Chondrocyte (in vitro differentiated cells): ENCODE results near the gene SCNN1A. TPM values are rescaled to one million over a fixed set of nuclear protein-coding genes. Genes with fewer than 3 reads are reported as not detected.

ENCODE experiments used
- DNase-seq: peaks from one replicate; pipeline ENCODE4 v3.0.0; 2021; ENCODE audit warnings: mixed read lengths, low spot score
- H3K27ac Mint-ChIP-seq: one replicate; pipeline ENCODE4 v1.8.0; 2021; ENCODE audit warnings: mild to moderate bottlenecking, moderate library complexity, mixed read lengths; ENCODE audit not compliant: unreplicated experiment
- H3K27me3 Mint-ChIP-seq: 2 replicates; pipeline ENCODE4 v1.8.0; 2021; ENCODE audit warnings: low read depth, mixed read lengths
- H3K36me3 Mint-ChIP-seq: 2 replicates; pipeline ENCODE4 v1.8.0; 2021; ENCODE audit warnings: low read depth, mixed read lengths
- H3K4me1 Mint-ChIP-seq: 2 replicates; pipeline ENCODE4 v1.8.0; 2021; ENCODE audit warnings: low read depth, mild to moderate bottlenecking, mixed read lengths
- H3K4me3 Mint-ChIP-seq: one replicate; pipeline ENCODE4 v1.8.0; 2021; ENCODE audit warnings: mild to moderate bottlenecking, moderate library complexity, mixed read lengths; ENCODE audit not compliant: unreplicated experiment
- H3K9me3 Mint-ChIP-seq: 2 replicates; pipeline ENCODE4 v1.8.0; 2021; ENCODE audit warnings: low read depth, mixed read lengths
- CTCF ChIP-seq: fragments of 200-600 bp; sonication (generic); IDR thresholded peaks from 2 replicates; pipeline ENCODE4 v1.5.0; 2021; ENCODE audit warnings: antibody characterized with exemption, mild to moderate bottlenecking, moderate library complexity
- total RNA-seq: library from RNA; stranded (reverse); gene quantifications from 3 replicates; pipeline ENCODE4 v1.2.1, GENCODE V29; 2021

Gene SCNN1A
- total RNA-seq, 1 donor from 2014 or later, result 0.87 TPM

GRCh38 chr12:6356374-6356820 lies 19.0 kb downstream of the SCNN1A start:
- no peak for TF ChIP-seq CTCF
- Mint-ChIP-seq H3K4me3 (no peak overlapping the region), H3K27me3 (no peaks in the 10 kb centered on the region), H3K4me1 (peaks cover 35% of the 10 kb centered on the region), H3K36me3 (peaks cover 2% of the 10 kb centered on the region), H3K9me3 (no peaks in the 10 kb centered on the region), H3K27ac (no peak overlapping the region)
- no peak for DNase-seq

- no peak overlapping the region for H3K4me3 Mint-ChIP-seq
- H3K36me3 Mint-ChIP-seq, result peaks cover 2% of the 10 kb centered on the region
- peaks cover 28% of the 10 kb centered on the region for H3K4me1 Mint-ChIP-seq
- no peaks in the 10 kb centered on the region for H3K9me3 Mint-ChIP-seq
- DNase-seq, result no peak
- H3K27ac Mint-ChIP-seq, result no peak overlapping the region
- TF ChIP-seq CTCF, result no peak
- H3K27me3 Mint-ChIP-seq, result no peaks in the 10 kb centered on the region
Measured at GRCh38 chr12:6355491-6356373, 19.6 kb downstream of the SCNN1A start.

GRCh38 chr12:6354495-6355393 lies 20.6 kb downstream of the SCNN1A start:
- no peak for DNase-seq
- H3K27me3 Mint-ChIP-seq, result no peaks in the 10 kb centered on the region
- no peak for TF ChIP-seq CTCF
- no peaks in the 10 kb centered on the region for H3K36me3 Mint-ChIP-seq
- H3K9me3 Mint-ChIP-seq, result no peaks in the 10 kb centered on the region
- H3K4me1 Mint-ChIP-seq, result peaks cover 24% of the 10 kb centered on the region
- no peak overlapping the region for H3K27ac Mint-ChIP-seq
- H3K4me3 Mint-ChIP-seq, result no peak overlapping the region

GRCh38 chr12:6352193-6353173 lies 22.9 kb downstream of the SCNN1A start:
- Mint-ChIP-seq H3K4me1 (peaks cover 15% of the 10 kb centered on the region), H3K27ac (peak overlapping the region; percentile 74), H3K9me3 (no peaks in the 10 kb centered on the region), H3K27me3 (no peaks in the 10 kb centered on the region), H3K36me3 (no peaks in the 10 kb centered on the region), H3K4me3 (no peak overlapping the region)
- no peak for TF ChIP-seq CTCF
- DNase-seq, result no peak
